ENCODE measurements around the gene IMMT. TPM values are rescaled to one million over a fixed set of nuclear protein-coding genes. Genes with fewer than 3 reads are reported as not detected.

IMMT gene
- total RNA-seq, 6 donors from 2014 or later = 36.7 to 65.4 (median 54.8) TPM

- TF ChIP-seq POLR2A (IDR thresholded peaks at IDR 0.05) (no peak), CTCF (IDR thresholded peaks at IDR 0.05) (no peak), POLR2AphosphoS5 (IDR thresholded peaks at IDR 0.05) (no peak), EP300 (IDR thresholded peaks at IDR 0.05) (no peak)
- Histone ChIP-seq H3K36me3 (peaks cover 4 to 63% (median 30%) of the 10 kb centered on the region in 4 donors), H3K4me3 (no peak overlapping the region), H3K27ac (no peak overlapping the region), H3K27me3 (no peaks in the 10 kb centered on the region), H3K9me3 (no peaks in the 10 kb centered on the region), H3K4me1 (peaks cover 0 to 28% (median 11%) of the 10 kb centered on the region in 4 donors)
- DNase-seq = no peak
- no peak for ATAC-seq (ENCODE audit: low FRiP score in 2 of 2)
- WGBS, 2 donors = 42 to 52% methylated on average over 1 of the region's 1 CpG
These were observed 17.8 kb upstream of the IMMT start for GRCh38 chr2:86213056-86213455.

GRCh38 chr2:86211796-86212188 lies 16.5 kb upstream of the IMMT start:
- Histone ChIP-seq H3K27ac (no peak overlapping the region), H3K4me1 (peaks cover 0 to 28% (median 11%) of the 10 kb centered on the region in 4 donors), H3K27me3 (no peaks in the 10 kb centered on the region), H3K4me3 (no peak overlapping the region), H3K9me3 (no peaks in the 10 kb centered on the region), H3K36me3 (peaks cover 9 to 76% (median 42%) of the 10 kb centered on the region in 4 donors)
- TF ChIP-seq POLR2AphosphoS5 (IDR thresholded peaks at IDR 0.05) (no peak), EP300 (IDR thresholded peaks at IDR 0.05) (no peak), CTCF (IDR thresholded peaks at IDR 0.05) (no peak), POLR2A (IDR thresholded peaks at IDR 0.05) (no peak)
- ATAC-seq (ENCODE audit: low FRiP score in 2 of 2) (no peak), DNase-seq (no peak)
- 53 to 76% methylated on average over 2 of the region's 2 CpGs for WGBS, 2 donors

GRCh38 chr2:86211033-86211795 lies 16.0 kb upstream of the IMMT start:
- H3K9me3 ChIP-seq = no peaks in the 10 kb centered on the region
- DNase-seq = peak in 1 of 2 donors; percentile 80
- TF ChIP-seq POLR2AphosphoS5 (IDR thresholded peaks at IDR 0.05) = no peak
- peak in 1 of 4 donors; percentile 75 for TF ChIP-seq EP300 (IDR thresholded peaks at IDR 0.05)
- H3K27me3 ChIP-seq = no peaks in the 10 kb centered on the region
- H3K4me3 ChIP-seq = no peak overlapping the region
- peaks cover 9 to 82% (median 48%) of the 10 kb centered on the region in 4 donors for H3K36me3 ChIP-seq
- 68 to 89% methylated on average over 2 of the region's 2 CpGs for WGBS, 2 donors
- peaks cover 0 to 28% (median 11%) of the 10 kb centered on the region in 4 donors for H3K4me1 ChIP-seq
- H3K27ac ChIP-seq = no peak overlapping the region
- peak; percentile 46 to 86 for ATAC-seq (ENCODE audit: low FRiP score in 2 of 2)

- 81 to 87% methylated on average over 7 of the region's 7 CpGs for WGBS, 2 donors
- ATAC-seq (ENCODE audit: low FRiP score in 2 of 2) (no peak), DNase-seq (no peak)
- peaks cover 9 to 36% (median 32%) of the 10 kb centered on the region in 4 donors for H3K36me3 ChIP-seq
- no peak for TF ChIP-seq POLR2AphosphoS5 (IDR thresholded peaks at IDR 0.05)
- no peak for TF ChIP-seq EP300 (IDR thresholded peaks at IDR 0.05)
- TF ChIP-seq POLR2A (IDR thresholded peaks at IDR 0.05) = no peak
- no peaks in the 10 kb centered on the region for H3K9me3 ChIP-seq
- peaks cover 6 to 14% (median 11%) of the 10 kb centered on the region in 4 donors for H3K4me1 ChIP-seq
- H3K4me3 ChIP-seq = no peak overlapping the region
- H3K27ac ChIP-seq = no peak overlapping the region
- no peaks in the 10 kb centered on the region for H3K27me3 ChIP-seq
These were observed 9.2 kb upstream of the IMMT start for GRCh38 chr2:86204458-86204857.

GRCh38 chr2:86203614-86204013 lies 8.4 kb upstream of the IMMT start:
- WGBS, 2 donors = 96 to 100% methylated on average over 1 of the region's 1 CpG
- no peak for TF ChIP-seq POLR2A (IDR thresholded peaks at IDR 0.05)
- TF ChIP-seq POLR2AphosphoS5 (IDR thresholded peaks at IDR 0.05) = no peak
- no peak for TF ChIP-seq EP300 (IDR thresholded peaks at IDR 0.05)
- no peak for TF ChIP-seq CTCF (IDR thresholded peaks at IDR 0.05)

More at GRCh38 chr2:86203614-86204013, 8.4 kb upstream of the IMMT start:
- no peaks in the 10 kb centered on the region for H3K9me3 ChIP-seq
- no peak for ATAC-seq (ENCODE audit: low FRiP score in 2 of 2)
- H3K4me3 ChIP-seq = no peak overlapping the region
- peaks cover 9 to 28% (median 26%) of the 10 kb centered on the region in 4 donors for H3K36me3 ChIP-seq
- no peak for DNase-seq
- H3K27ac ChIP-seq = no peak overlapping the region
- H3K27me3 ChIP-seq = no peaks in the 10 kb centered on the region
- peaks cover 10 to 18% (median 13%) of the 10 kb centered on the region in 4 donors for H3K4me1 ChIP-seq

All from upper lobe of left lung (tissue), 6 donors.